ENCODE data around the gene GNAI1. TPM values are rescaled to one million over a fixed set of nuclear protein-coding genes. Genes with fewer than 3 reads are reported as not detected.

Gene GNAI1
- total RNA-seq, 1 donor from 2014 or later, result 17.7 TPM

DNA sequence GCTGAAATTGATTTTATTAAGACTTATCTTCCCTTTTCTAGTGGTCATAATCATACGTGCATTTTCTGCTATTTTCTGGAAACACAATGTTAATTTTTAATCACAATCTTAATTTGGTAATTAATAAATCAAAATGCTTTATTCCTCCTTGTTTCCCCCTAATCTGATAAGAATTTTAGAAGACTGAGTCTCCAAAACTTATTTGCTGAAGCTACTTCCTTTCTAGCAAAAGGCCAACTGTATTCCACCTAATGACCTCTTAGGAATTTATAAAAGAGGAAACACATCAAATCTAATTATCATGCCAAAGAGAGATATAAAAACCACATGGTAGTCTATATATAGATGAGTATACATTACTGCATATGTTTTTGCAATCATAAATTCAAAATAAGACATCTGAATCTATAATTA is 140.6 kb downstream of the GNAI1 start:
- no peak overlapping the region for H3K4me3 ChIP-seq (ENCODE audit: low read depth, low read length)
- no peaks in the 10 kb centered on the region for H3K36me3 ChIP-seq (ENCODE audit: control insufficient read depth, insufficient read depth, low read length)
- TF ChIP-seq, protein P1, sequence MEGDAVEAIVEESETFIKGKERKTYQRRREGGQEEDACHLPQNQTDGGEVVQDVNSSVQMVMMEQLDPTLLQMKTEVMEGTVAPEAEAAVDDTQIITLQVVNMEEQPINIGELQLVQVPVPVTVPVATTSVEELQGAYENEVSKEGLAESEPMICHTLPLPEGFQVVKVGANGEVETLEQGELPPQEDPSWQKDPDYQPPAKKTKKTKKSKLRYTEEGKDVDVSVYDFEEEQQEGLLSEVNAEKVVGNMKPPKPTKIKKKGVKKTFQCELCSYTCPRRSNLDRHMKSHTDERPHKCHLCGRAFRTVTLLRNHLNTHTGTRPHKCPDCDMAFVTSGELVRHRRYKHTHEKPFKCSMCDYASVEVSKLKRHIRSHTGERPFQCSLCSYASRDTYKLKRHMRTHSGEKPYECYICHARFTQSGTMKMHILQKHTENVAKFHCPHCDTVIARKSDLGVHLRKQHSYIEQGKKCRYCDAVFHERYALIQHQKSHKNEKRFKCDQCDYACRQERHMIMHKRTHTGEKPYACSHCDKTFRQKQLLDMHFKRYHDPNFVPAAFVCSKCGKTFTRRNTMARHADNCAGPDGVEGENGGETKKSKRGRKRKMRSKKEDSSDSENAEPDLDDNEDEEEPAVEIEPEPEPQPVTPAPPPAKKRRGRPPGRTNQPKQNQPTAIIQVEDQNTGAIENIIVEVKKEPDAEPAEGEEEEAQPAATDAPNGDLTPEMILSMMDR (IDR thresholded peaks at IDR 0.05; ENCODE audit: insufficient read depth, low read length, poor library complexity, severe bottlenecking), result no peak
- H3K27me3 ChIP-seq (ENCODE audit: control insufficient read depth, insufficient read depth, low read length), result no peaks in the 10 kb centered on the region
- no peak for DNase-seq (ENCODE audit: low read depth)
